ENCODE data around the gene WDPCP. TPM values are rescaled to one million over a fixed set of nuclear protein-coding genes. Genes with fewer than 3 reads are reported as not detected.

Gene WDPCP
- polyA plus RNA-seq, 1 donor from 2014 or later = 8.9 TPM

- no peaks in the 10 kb centered on the region for H3K9me3 ChIP-seq (ENCODE audit: low read length)
- H3K9me2 ChIP-seq (ENCODE audit: insufficient read depth, low read length) = no peaks in the 10 kb centered on the region
- H3K79me2 ChIP-seq (replicated peaks; ENCODE audit: insufficient read depth, low read length) = no peaks in the 10 kb centered on the region
- no peak overlapping the region for H3K4me2 ChIP-seq (ENCODE audit: low read length)
- H3K4me3 ChIP-seq (ENCODE audit: low read length) = no peak overlapping the region
- TF ChIP-seq SMC3 (conservative IDR thresholded peaks at IDR 0.05; ENCODE audit: poor library complexity) (no peak), MXI1 (conservative IDR thresholded peaks at IDR 0.05; ENCODE audit: poor library complexity, severe bottlenecking) (no peak), EP300 (conservative IDR thresholded peaks at IDR 0.05; ENCODE audit: poor library complexity, severe bottlenecking) (no peak), EZH2 (IDR thresholded peaks at IDR 0.05; ENCODE audit: borderline replicate concordance, insufficient read depth, low read length, poor library complexity, severe bottlenecking) (no peak), POLR2AphosphoS5 (IDR thresholded peaks at IDR 0.05) (no peak), RAD21 (conservative IDR thresholded peaks at IDR 0.05) (no peak), TAF1 (IDR thresholded peaks at IDR 0.05; ENCODE audit: low read depth) (no peak)
- TF ChIP-seq, protein P1, sequence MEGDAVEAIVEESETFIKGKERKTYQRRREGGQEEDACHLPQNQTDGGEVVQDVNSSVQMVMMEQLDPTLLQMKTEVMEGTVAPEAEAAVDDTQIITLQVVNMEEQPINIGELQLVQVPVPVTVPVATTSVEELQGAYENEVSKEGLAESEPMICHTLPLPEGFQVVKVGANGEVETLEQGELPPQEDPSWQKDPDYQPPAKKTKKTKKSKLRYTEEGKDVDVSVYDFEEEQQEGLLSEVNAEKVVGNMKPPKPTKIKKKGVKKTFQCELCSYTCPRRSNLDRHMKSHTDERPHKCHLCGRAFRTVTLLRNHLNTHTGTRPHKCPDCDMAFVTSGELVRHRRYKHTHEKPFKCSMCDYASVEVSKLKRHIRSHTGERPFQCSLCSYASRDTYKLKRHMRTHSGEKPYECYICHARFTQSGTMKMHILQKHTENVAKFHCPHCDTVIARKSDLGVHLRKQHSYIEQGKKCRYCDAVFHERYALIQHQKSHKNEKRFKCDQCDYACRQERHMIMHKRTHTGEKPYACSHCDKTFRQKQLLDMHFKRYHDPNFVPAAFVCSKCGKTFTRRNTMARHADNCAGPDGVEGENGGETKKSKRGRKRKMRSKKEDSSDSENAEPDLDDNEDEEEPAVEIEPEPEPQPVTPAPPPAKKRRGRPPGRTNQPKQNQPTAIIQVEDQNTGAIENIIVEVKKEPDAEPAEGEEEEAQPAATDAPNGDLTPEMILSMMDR (IDR thresholded peaks at IDR 0.05; ENCODE audit: poor library complexity, severe bottlenecking) = no peak
- TF ChIP-seq, protein P2, sequence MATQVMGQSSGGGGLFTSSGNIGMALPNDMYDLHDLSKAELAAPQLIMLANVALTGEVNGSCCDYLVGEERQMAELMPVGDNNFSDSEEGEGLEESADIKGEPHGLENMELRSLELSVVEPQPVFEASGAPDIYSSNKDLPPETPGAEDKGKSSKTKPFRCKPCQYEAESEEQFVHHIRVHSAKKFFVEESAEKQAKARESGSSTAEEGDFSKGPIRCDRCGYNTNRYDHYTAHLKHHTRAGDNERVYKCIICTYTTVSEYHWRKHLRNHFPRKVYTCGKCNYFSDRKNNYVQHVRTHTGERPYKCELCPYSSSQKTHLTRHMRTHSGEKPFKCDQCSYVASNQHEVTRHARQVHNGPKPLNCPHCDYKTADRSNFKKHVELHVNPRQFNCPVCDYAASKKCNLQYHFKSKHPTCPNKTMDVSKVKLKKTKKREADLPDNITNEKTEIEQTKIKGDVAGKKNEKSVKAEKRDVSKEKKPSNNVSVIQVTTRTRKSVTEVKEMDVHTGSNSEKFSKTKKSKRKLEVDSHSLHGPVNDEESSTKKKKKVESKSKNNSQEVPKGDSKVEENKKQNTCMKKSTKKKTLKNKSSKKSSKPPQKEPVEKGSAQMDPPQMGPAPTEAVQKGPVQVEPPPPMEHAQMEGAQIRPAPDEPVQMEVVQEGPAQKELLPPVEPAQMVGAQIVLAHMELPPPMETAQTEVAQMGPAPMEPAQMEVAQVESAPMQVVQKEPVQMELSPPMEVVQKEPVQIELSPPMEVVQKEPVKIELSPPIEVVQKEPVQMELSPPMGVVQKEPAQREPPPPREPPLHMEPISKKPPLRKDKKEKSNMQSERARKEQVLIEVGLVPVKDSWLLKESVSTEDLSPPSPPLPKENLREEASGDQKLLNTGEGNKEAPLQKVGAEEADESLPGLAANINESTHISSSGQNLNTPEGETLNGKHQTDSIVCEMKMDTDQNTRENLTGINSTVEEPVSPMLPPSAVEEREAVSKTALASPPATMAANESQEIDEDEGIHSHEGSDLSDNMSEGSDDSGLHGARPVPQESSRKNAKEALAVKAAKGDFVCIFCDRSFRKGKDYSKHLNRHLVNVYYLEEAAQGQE (IDR thresholded peaks at IDR 0.05; ENCODE audit: borderline replicate concordance) = no peak
- H3K9ac ChIP-seq (ENCODE audit: low read length) = no peak overlapping the region
- H3K27ac ChIP-seq (ENCODE audit: low read length) = no peak overlapping the region
- H3K27me3 ChIP-seq (ENCODE audit: insufficient read depth, low read depth, low read length) = no peaks in the 10 kb centered on the region
- H3K36me3 ChIP-seq (ENCODE audit: insufficient read depth, low read length) = no peaks in the 10 kb centered on the region
- H2AFZ ChIP-seq (ENCODE audit: low read depth, low read length) = no peak overlapping the region
- H4K20me1 ChIP-seq (ENCODE audit: insufficient read depth) = no peaks in the 10 kb centered on the region
- no peaks in the 10 kb centered on the region for H3F3A ChIP-seq (ENCODE audit: insufficient read depth, low read length, poor library complexity, severe bottlenecking)
Measured at GRCh38 chr2:63096491-63096890, 491.8 kb downstream of the WDPCP start.

- H3K9me3 ChIP-seq (ENCODE audit: low read length) = no peaks in the 10 kb centered on the region
Measured at GRCh38 chr2:63093502-63093901, 494.8 kb downstream of the WDPCP start.

More at GRCh38 chr2:63093502-63093901, 494.8 kb downstream of the WDPCP start:
- Histone ChIP-seq H4K20me1 (ENCODE audit: insufficient read depth) (no peaks in the 10 kb centered on the region), H3K9me2 (ENCODE audit: insufficient read depth, low read length) (no peaks in the 10 kb centered on the region), H3K27ac (ENCODE audit: low read length) (no peak overlapping the region), H3K4me3 (ENCODE audit: low read length) (no peak overlapping the region), H3K36me3 (ENCODE audit: insufficient read depth, low read length) (no peaks in the 10 kb centered on the region), H3K79me2 (replicated peaks; ENCODE audit: insufficient read depth, low read length) (no peaks in the 10 kb centered on the region), H3K9ac (ENCODE audit: low read length) (no peak overlapping the region), H3F3A (ENCODE audit: insufficient read depth, low read length, poor library complexity, severe bottlenecking) (no peaks in the 10 kb centered on the region), H3K27me3 (ENCODE audit: insufficient read depth, low read depth, low read length) (no peaks in the 10 kb centered on the region), H2AFZ (ENCODE audit: low read depth, low read length) (no peak overlapping the region), H3K4me2 (ENCODE audit: low read length) (no peak overlapping the region)
- TF ChIP-seq POLR2AphosphoS5 (IDR thresholded peaks at IDR 0.05) = no peak
- TF ChIP-seq EZH2 (IDR thresholded peaks at IDR 0.05; ENCODE audit: borderline replicate concordance, insufficient read depth, low read length, poor library complexity, severe bottlenecking) = no peak
- no peak for TF ChIP-seq SMC3 (conservative IDR thresholded peaks at IDR 0.05; ENCODE audit: poor library complexity)
- TF ChIP-seq TAF1 (IDR thresholded peaks at IDR 0.05; ENCODE audit: low read depth) = no peak
- TF ChIP-seq, protein P1 (IDR thresholded peaks at IDR 0.05; ENCODE audit: poor library complexity, severe bottlenecking) = no peak
- no peak for TF ChIP-seq MXI1 (conservative IDR thresholded peaks at IDR 0.05; ENCODE audit: poor library complexity, severe bottlenecking)
- no peak for TF ChIP-seq RAD21 (conservative IDR thresholded peaks at IDR 0.05)
- TF ChIP-seq, protein P2 (IDR thresholded peaks at IDR 0.05; ENCODE audit: borderline replicate concordance) = no peak
- no peak for TF ChIP-seq EP300 (conservative IDR thresholded peaks at IDR 0.05; ENCODE audit: poor library complexity, severe bottlenecking)

Measured in neural cell (in vitro differentiated cells).